ENCODE measurements around the gene TAF8.
"Not testable (repeated sequence)": the region's sequence is repeated elsewhere in the genome, so short reads cannot be mapped to it uniquely, and the experiment has no call there.

TAF8 gene

GRCh38 chr6:42050297-42051267 lies at the start of gene TAF8:
TSS of gene TAF8 (plus strand) at chr6:42050524. CDS start at chr6:42050542, 18 bp downstream.
- DNase-seq = peak; percentile 89

- no peak for DNase-seq
Measured at GRCh38 chr6:42001506-42001905, 48.8 kb upstream of the TAF8 start.

- not testable (repeated sequence) for DNase-seq
Measured at GRCh38 chr6:42003658-42004057, 46.7 kb upstream of the TAF8 start.

GRCh38 chr6:42007286-42008137 lies 42.8 kb upstream of the TAF8 start:
- DNase-seq = peak; percentile 20

- not testable (repeated sequence) for DNase-seq
Measured at GRCh38 chr6:42008138-42008528, 42.2 kb upstream of the TAF8 start.

GRCh38 chr6:42009844-42010184 lies 40.5 kb upstream of the TAF8 start:
- DNase-seq = no peak

- DNase-seq = no peak
Measured at GRCh38 chr6:42010185-42010891, 40.0 kb upstream of the TAF8 start.

- DNase-seq = no peak
Measured at GRCh38 chr6:42010909-42011308, 39.4 kb upstream of the TAF8 start.

- DNase-seq = no peak
Measured at GRCh38 chr6:42012501-42013133, 37.7 kb upstream of the TAF8 start.

- DNase-seq = no peak
Measured at GRCh38 chr6:42013134-42013516, 37.2 kb upstream of the TAF8 start.

GRCh38 chr6:42017021-42017643 lies 33.2 kb upstream of the TAF8 start:
- DNase-seq = no peak

- no peak for DNase-seq
Measured at GRCh38 chr6:42020967-42021366, 29.4 kb upstream of the TAF8 start.

GRCh38 chr6:42021847-42022754 lies 28.2 kb upstream of the TAF8 start:
- peak; percentile 65 for DNase-seq

- no peak for DNase-seq
Measured at GRCh38 chr6:42022755-42023384, 27.5 kb upstream of the TAF8 start.

- peak; percentile 75 for DNase-seq
Measured at GRCh38 chr6:42025066-42025844, 25.1 kb upstream of the TAF8 start.

GRCh38 chr6:42025845-42026243 lies 24.5 kb upstream of the TAF8 start:
- no peak for DNase-seq

- peak; percentile 44 for DNase-seq
Measured at GRCh38 chr6:42026540-42026939, 23.8 kb upstream of the TAF8 start.

GRCh38 chr6:42028234-42029061 lies 21.9 kb upstream of the TAF8 start:
- DNase-seq = peak; percentile 40

All from CD4-positive, alpha-beta T cell treated with Interleukin-15 for 1 hour (primary cell).